DND-41 (cell line): ENCODE data around the gene KCNH1.
"Not testable (repeated sequence)": the region's sequence is repeated elsewhere in the genome, so short reads cannot be mapped to it uniquely, and the experiment has no call there.

Experiments used
- ATAC-seq: fragments of 200-7000 bp; cut with Tn5 transposase; 3 replicates; pipeline ENCODE4 v1.9.1; 2021; ENCODE audit warnings: low read depth; ENCODE audit not compliant: insufficient read depth
- DNase-seq: peaks from one replicate; pipeline ENCODE4 v3.0.0-alpha.2; 2020
- H2AFZ ChIP-seq: 2 replicates; pipeline ENCODE4 v1.6.0; 2012; ENCODE audit warnings: low read depth, low read length
- H3K27ac ChIP-seq: 2 replicates; pipeline ENCODE4 v1.5.1; 2012; ENCODE audit warnings: low read length, inconsistent platforms
- H3K27me3 ChIP-seq: fragments of 200-600 bp; sonication (generic); 2 replicates; pipeline ENCODE4 v1.6.0; 2012; ENCODE audit warnings: low read length, mild to moderate bottlenecking, inconsistent platforms; ENCODE audit not compliant: insufficient read depth, poor library complexity
- H3K36me3 ChIP-seq: 2 replicates; pipeline ENCODE4 v1.5.1; 2012; ENCODE audit warnings: low read length, inconsistent platforms; ENCODE audit not compliant: insufficient read depth
- H3K4me1 ChIP-seq: 2 replicates; pipeline ENCODE4 v1.5.1; 2012; ENCODE audit warnings: mild to moderate bottlenecking, low read length; ENCODE audit not compliant: insufficient read depth
- H3K4me2 ChIP-seq: 2 replicates; pipeline ENCODE4 v1.6.0; 2012; ENCODE audit warnings: mild to moderate bottlenecking, moderate library complexity, low read length, inconsistent platforms; ENCODE audit not compliant: insufficient read depth
- H3K4me3 ChIP-seq, 2 experiments: fragments of 200-600 bp in 1 of 2; shearing (Covaris generic) in 1 of 2; 2 replicates each; pipeline ENCODE4 v1.5.1; 2012 to 2016; ENCODE audit warnings: inconsistent platforms in 2 of 2, low read length in 2 of 2, mild to moderate bottlenecking in 2 of 2, low read depth in 1 of 2, moderate library complexity in 1 of 2
- H3K79me2 ChIP-seq: 2 replicates; pipeline ENCODE4 v1.6.0; 2012; ENCODE audit warnings: low read length, inconsistent platforms; ENCODE audit not compliant: insufficient read depth
- H3K9ac ChIP-seq: 2 replicates; pipeline ENCODE4 v1.6.0; 2012; ENCODE audit warnings: low read depth, mild to moderate bottlenecking, inconsistent platforms, low read length, moderate library complexity
- H3K9me3 ChIP-seq: 2 replicates; pipeline ENCODE4 v1.5.1; 2012; ENCODE audit warnings: low read length, moderate library complexity, mild to moderate bottlenecking, inconsistent platforms; ENCODE audit not compliant: insufficient read depth, severe bottlenecking
- H4K20me1 ChIP-seq: 2 replicates; pipeline ENCODE4 v1.6.0; 2012; ENCODE audit warnings: low read length; ENCODE audit not compliant: insufficient read depth
- EZH2 ChIP-seq: IDR thresholded peaks from 3 replicates; pipeline ENCODE4 v1.6.1; 2012; ENCODE audit warnings: borderline replicate concordance, low read depth, mild to moderate bottlenecking, moderate library complexity, low read length, inconsistent platforms; ENCODE audit not compliant: severe bottlenecking
- TF ChIP-seq, protein P1 (sequence below): IDR thresholded peaks from 2 replicates; pipeline ENCODE4 v1.5.1; 2012; ENCODE audit warnings: borderline replicate concordance, low read length, moderate library complexity, mild to moderate bottlenecking; ENCODE audit not compliant: poor library complexity, severe bottlenecking; ENCODE audit errors: extremely low read depth

KCNH1 gene

DNA sequence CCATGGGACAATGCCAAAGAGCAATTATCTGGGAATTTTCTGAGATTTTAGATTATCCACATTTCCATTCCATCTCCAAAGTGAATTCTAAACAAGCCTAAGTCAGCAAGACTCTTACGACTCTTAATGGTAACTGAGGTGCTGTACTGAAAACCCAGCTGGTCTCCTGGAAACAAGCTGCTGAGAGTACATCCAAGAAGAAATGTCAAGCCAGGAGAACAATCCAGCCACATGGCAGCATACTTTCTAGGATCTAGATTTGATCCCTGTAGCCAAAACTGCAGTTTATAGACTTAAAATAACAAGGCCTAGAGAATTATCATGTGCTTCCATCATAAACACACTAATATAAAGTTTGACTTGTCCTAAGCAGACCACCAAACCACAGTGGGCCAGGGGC, 45.8 kb downstream of the KCNH1 start:
- Histone ChIP-seq H3K36me3 (no peaks in the 10 kb centered on the region), H2AFZ (no peak overlapping the region), H4K20me1 (no peaks in the 10 kb centered on the region), H3K9ac (no peak overlapping the region), H3K27me3 (no peaks in the 10 kb centered on the region), H3K27ac (no peak overlapping the region), H3K9me3 (no peaks in the 10 kb centered on the region), H3K4me3 (no peak overlapping the region), H3K79me2 (no peaks in the 10 kb centered on the region), H3K4me1 (no peaks in the 10 kb centered on the region), H3K4me2 (no peak overlapping the region)
- no peak for TF ChIP-seq EZH2
- TF ChIP-seq, protein P1, sequence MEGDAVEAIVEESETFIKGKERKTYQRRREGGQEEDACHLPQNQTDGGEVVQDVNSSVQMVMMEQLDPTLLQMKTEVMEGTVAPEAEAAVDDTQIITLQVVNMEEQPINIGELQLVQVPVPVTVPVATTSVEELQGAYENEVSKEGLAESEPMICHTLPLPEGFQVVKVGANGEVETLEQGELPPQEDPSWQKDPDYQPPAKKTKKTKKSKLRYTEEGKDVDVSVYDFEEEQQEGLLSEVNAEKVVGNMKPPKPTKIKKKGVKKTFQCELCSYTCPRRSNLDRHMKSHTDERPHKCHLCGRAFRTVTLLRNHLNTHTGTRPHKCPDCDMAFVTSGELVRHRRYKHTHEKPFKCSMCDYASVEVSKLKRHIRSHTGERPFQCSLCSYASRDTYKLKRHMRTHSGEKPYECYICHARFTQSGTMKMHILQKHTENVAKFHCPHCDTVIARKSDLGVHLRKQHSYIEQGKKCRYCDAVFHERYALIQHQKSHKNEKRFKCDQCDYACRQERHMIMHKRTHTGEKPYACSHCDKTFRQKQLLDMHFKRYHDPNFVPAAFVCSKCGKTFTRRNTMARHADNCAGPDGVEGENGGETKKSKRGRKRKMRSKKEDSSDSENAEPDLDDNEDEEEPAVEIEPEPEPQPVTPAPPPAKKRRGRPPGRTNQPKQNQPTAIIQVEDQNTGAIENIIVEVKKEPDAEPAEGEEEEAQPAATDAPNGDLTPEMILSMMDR: no peak
- ATAC-seq (no peak), DNase-seq (no peak)

DNA sequence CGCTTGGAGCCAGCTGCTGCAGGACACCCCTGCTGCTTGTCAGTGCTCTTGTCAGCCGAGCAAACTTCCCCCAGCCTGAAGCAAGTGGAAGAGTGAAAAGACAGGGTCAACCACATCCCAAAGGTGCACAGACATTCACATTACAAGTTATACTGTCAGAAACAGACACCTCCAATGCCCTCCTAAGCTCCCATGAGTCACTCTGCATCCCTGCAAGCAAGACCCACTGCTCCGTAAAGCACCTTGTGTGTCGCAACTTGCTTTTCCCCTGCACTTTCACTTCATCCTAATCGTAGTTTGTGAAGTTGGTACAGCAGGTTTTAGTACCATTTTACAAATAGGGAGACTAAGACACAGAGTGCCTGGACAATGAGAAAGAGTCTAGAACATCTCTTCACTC, 51.1 kb downstream of the KCNH1 start:
- no peak for TF ChIP-seq EZH2
- TF ChIP-seq, protein P1: no peak
- ATAC-seq (no peak), DNase-seq (no peak)
- no peak overlapping the region for H3K4me3 ChIP-seq
- no peaks in the 10 kb centered on the region for H3K36me3 ChIP-seq
- no peak overlapping the region for H3K4me2 ChIP-seq
- H4K20me1 ChIP-seq: no peaks in the 10 kb centered on the region
- H3K27ac ChIP-seq: no peak overlapping the region
- H3K27me3 ChIP-seq: no peaks in the 10 kb centered on the region
- no peaks in the 10 kb centered on the region for H3K79me2 ChIP-seq
- no peaks in the 10 kb centered on the region for H3K9me3 ChIP-seq
- no peak overlapping the region for H2AFZ ChIP-seq
- H3K9ac ChIP-seq: no peak overlapping the region
- H3K4me1 ChIP-seq: no peaks in the 10 kb centered on the region

DNA sequence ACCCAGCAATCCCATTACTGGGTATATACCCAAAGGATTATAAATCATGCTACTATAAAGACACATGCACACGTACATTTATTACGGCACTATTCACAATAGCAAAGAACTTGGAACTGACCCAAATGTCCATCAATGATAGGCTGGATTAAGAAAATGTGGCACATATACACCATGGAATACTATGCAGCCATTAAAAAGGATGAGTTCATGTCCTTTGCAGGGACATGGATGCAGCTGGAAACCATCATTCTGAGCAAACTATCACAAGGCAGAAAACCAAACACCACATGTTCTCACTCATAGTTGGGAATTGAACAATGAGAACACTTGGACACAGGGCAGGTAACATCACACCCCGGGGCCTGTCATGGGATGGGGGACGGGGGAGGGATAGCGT, 52.5 kb downstream of the KCNH1 start:
- not testable (repeated sequence) for H3K36me3 ChIP-seq, H3K79me2 ChIP-seq, H3K27me3 ChIP-seq, H3K4me2 ChIP-seq, DNase-seq, H3K9ac ChIP-seq, H3K9me3 ChIP-seq, ATAC-seq, H3K4me3 ChIP-seq, H4K20me1 ChIP-seq, H3K4me1 ChIP-seq, H3K27ac ChIP-seq, H2AFZ ChIP-seq

DNA sequence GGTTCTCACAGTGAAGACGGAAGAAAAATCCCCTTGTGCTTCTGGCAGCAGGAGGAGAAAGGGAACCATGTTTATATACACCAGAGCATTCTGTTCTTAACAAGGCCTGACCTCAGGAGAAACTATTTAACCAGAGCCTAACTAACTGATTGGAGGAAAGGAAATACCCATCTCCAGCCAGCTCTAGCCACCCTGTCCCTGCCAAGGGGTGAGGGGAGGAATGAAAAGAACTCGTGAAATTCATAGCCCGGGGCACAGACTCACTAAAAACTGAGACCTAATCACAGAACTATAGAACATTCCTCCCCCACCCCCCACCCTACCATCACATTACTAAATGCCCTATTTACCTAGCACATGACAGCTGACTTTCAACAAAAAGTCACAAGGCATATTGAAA, 65.0 kb downstream of the KCNH1 start:
- ATAC-seq (no peak), DNase-seq (no peak)
- TF ChIP-seq EZH2: no peak
- TF ChIP-seq, protein P1: no peak
- H2AFZ ChIP-seq: no peak overlapping the region
- H4K20me1 ChIP-seq: no peaks in the 10 kb centered on the region
- no peak overlapping the region for H3K9ac ChIP-seq
- no peaks in the 10 kb centered on the region for H3K36me3 ChIP-seq
- H3K27me3 ChIP-seq: no peaks in the 10 kb centered on the region
- H3K27ac ChIP-seq: no peak overlapping the region
- H3K4me3 ChIP-seq: no peak overlapping the region
- H3K79me2 ChIP-seq: no peaks in the 10 kb centered on the region
- H3K4me1 ChIP-seq: no peaks in the 10 kb centered on the region
- H3K9me3 ChIP-seq: no peaks in the 10 kb centered on the region
- no peak overlapping the region for H3K4me2 ChIP-seq
